H1 (cell line): ENCODE data around the gene LPP. TPM values are rescaled to one million over a fixed set of nuclear protein-coding genes. Genes with fewer than 3 reads are reported as not detected.

Experiments used
- BACH1 ChIP-seq: IDR thresholded peaks from 2 replicates; pipeline ENCODE4 v1.6.1; 2012; ENCODE audit warnings: low read length, improper control_type of control experiment
- HDAC6 ChIP-seq: IDR thresholded peaks from one replicate; pipeline ENCODE4 v1.7.1; 2012; ENCODE audit warnings: low read depth, mild to moderate bottlenecking, inconsistent platforms, low read length, moderate library complexity
- KDM1A ChIP-seq: fragments of 200-600, 300-600 bp; sonication (generic); IDR thresholded peaks from 2 replicates; pipeline ENCODE4 v1.7.1; 2016; ENCODE audit warnings: mild to moderate bottlenecking, low read length, borderline replicate concordance
- MAFK ChIP-seq: IDR thresholded peaks from 2 replicates; pipeline ENCODE4 v1.6.1; 2012; ENCODE audit warnings: low read depth, mild to moderate bottlenecking, improper control_type of control experiment, low read length
- polyA plus RNA-seq, 7 experiments: library from polyadenylated mRNA; depleted of rRNA in 3 of 7; stranded (reverse) in 5 of 7; unstranded in 2 of 7; fragments of >200 nt in 5 of 7; fragments of 200-250 nt in 2 of 7; gene quantifications; 1 replicate in 5 of 7; 2 replicates in 1 of 7; 4 replicates in 1 of 7; pipeline versions ENCODE4 v1.2.1 to v1.2.3, GENCODE V29; 2011 to 2013; ENCODE audit warnings: missing spikeins in 2 of 7, mixed read lengths in 2 of 7
- total RNA-seq: library from RNA; stranded (reverse); fragmentation: NEBNext Ultra II Directional; extraction: Animal tissue kit (Norgen Biotek cat#: 25700); gene quantifications from 2 replicates; pipeline ENCODE4 v1.2.1, GENCODE V29; 2021
- TF ChIP-seq, protein P1 (sequence below): fragments of 300-600 bp; sonication (generic); IDR thresholded peaks from 2 replicates; pipeline ENCODE4 v1.7.1; 2012; ENCODE audit warnings: low read length, moderate library complexity, mild to moderate bottlenecking, inconsistent platforms; ENCODE audit not compliant: insufficient replicate concordance

Gene LPP
- total and polyA plus RNA-seq, 2 of the 8 experiments (the other 6 are each of a cell fraction or from before 2014, with no cell fraction given), result 10.0 to 53.3 TPM

DNA sequence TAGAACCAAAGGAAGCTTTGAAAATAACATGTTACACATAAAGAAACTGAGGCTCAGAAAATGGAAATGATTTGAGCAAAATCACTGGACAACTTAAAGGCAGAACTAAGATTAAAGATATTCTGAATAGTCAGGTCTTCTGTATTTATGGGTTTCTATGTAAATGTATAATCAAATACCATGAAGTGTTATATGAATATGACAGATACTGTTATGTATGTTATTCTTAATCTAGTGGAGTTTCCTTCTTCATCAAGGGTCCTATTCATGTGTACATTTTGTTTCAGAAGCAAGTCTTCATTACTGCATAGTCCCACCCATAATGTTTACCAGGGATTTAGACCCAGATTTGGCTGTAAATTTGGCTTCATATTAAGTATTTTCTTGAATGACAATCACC lies 547.0 kb downstream of the LPP start (continued):
- TF ChIP-seq, protein P1, sequence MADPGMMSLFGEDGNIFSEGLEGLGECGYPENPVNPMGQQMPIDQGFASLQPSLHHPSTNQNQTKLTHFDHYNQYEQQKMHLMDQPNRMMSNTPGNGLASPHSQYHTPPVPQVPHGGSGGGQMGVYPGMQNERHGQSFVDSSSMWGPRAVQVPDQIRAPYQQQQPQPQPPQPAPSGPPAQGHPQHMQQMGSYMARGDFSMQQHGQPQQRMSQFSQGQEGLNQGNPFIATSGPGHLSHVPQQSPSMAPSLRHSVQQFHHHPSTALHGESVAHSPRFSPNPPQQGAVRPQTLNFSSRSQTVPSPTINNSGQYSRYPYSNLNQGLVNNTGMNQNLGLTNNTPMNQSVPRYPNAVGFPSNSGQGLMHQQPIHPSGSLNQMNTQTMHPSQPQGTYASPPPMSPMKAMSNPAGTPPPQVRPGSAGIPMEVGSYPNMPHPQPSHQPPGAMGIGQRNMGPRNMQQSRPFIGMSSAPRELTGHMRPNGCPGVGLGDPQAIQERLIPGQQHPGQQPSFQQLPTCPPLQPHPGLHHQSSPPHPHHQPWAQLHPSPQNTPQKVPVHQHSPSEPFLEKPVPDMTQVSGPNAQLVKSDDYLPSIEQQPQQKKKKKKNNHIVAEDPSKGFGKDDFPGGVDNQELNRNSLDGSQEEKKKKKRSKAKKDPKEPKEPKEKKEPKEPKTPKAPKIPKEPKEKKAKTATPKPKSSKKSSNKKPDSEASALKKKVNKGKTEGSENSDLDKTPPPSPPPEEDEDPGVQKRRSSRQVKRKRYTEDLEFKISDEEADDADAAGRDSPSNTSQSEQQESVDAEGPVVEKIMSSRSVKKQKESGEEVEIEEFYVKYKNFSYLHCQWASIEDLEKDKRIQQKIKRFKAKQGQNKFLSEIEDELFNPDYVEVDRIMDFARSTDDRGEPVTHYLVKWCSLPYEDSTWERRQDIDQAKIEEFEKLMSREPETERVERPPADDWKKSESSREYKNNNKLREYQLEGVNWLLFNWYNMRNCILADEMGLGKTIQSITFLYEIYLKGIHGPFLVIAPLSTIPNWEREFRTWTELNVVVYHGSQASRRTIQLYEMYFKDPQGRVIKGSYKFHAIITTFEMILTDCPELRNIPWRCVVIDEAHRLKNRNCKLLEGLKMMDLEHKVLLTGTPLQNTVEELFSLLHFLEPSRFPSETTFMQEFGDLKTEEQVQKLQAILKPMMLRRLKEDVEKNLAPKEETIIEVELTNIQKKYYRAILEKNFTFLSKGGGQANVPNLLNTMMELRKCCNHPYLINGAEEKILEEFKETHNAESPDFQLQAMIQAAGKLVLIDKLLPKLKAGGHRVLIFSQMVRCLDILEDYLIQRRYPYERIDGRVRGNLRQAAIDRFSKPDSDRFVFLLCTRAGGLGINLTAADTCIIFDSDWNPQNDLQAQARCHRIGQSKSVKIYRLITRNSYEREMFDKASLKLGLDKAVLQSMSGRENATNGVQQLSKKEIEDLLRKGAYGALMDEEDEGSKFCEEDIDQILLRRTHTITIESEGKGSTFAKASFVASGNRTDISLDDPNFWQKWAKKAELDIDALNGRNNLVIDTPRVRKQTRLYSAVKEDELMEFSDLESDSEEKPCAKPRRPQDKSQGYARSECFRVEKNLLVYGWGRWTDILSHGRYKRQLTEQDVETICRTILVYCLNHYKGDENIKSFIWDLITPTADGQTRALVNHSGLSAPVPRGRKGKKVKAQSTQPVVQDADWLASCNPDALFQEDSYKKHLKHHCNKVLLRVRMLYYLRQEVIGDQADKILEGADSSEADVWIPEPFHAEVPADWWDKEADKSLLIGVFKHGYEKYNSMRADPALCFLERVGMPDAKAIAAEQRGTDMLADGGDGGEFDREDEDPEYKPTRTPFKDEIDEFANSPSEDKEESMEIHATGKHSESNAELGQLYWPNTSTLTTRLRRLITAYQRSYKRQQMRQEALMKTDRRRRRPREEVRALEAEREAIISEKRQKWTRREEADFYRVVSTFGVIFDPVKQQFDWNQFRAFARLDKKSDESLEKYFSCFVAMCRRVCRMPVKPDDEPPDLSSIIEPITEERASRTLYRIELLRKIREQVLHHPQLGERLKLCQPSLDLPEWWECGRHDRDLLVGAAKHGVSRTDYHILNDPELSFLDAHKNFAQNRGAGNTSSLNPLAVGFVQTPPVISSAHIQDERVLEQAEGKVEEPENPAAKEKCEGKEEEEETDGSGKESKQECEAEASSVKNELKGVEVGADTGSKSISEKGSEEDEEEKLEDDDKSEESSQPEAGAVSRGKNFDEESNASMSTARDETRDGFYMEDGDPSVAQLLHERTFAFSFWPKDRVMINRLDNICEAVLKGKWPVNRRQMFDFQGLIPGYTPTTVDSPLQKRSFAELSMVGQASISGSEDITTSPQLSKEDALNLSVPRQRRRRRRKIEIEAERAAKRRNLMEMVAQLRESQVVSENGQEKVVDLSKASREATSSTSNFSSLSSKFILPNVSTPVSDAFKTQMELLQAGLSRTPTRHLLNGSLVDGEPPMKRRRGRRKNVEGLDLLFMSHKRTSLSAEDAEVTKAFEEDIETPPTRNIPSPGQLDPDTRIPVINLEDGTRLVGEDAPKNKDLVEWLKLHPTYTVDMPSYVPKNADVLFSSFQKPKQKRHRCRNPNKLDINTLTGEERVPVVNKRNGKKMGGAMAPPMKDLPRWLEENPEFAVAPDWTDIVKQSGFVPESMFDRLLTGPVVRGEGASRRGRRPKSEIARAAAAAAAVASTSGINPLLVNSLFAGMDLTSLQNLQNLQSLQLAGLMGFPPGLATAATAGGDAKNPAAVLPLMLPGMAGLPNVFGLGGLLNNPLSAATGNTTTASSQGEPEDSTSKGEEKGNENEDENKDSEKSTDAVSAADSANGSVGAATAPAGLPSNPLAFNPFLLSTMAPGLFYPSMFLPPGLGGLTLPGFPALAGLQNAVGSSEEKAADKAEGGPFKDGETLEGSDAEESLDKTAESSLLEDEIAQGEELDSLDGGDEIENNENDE, result no peak
- TF ChIP-seq MAFK, result no peak
- TF ChIP-seq KDM1A, result no peak
- no peak for TF ChIP-seq HDAC6
- TF ChIP-seq BACH1, result no peak
- TF ChIP-seq, all 59 proteins: peak for 0
